ENCODE results near the gene CHST1.

Gene CHST1

GRCh38 chr11:45659818-45660160 lies 5.6 kb downstream of the CHST1 start:
- Histone ChIP-seq H2BK12ac (ENCODE audit: low read length) (no peak overlapping the region), H3K4ac (ENCODE audit: low read depth, low read length) (no peak overlapping the region), H3K27me3 (ENCODE audit: insufficient read depth, low read length) (peaks cover 22% of the 10 kb centered on the region), H4K91ac (ENCODE audit: low read depth, low read length) (no peak overlapping the region), H4K8ac (ENCODE audit: low read depth, low read length) (no peak overlapping the region), H3K9me3 (ENCODE audit: insufficient read depth, low read depth, low read length) (no peaks in the 10 kb centered on the region), H2AFZ (ENCODE audit: insufficient read depth, low read length, poor library complexity) (no peak overlapping the region), H2BK5ac (ENCODE audit: low read depth, low read length, poor library complexity) (no peak overlapping the region), H3K4me3 (ENCODE audit: low read depth, low read length) (no peak overlapping the region), H3K4me1 (ENCODE audit: control insufficient read depth in 1 of 2, insufficient read depth in 2 of 2, low read length in 2 of 2) (peaks cover 13 to 22% of the 10 kb centered on the region in 2 experiments), H3K9ac (ENCODE audit: low read length) (no peak overlapping the region), H3K36me3 (ENCODE audit: control insufficient read depth in 1 of 2, insufficient read depth in 2 of 2, low read length in 2 of 2) (no peaks in the 10 kb centered on the region), H3K23ac (ENCODE audit: low read length) (no peak overlapping the region), H2BK120ac (ENCODE audit: insufficient read depth, low read length, poor library complexity) (no peak overlapping the region), H3K79me1 (ENCODE audit: low read length) (no peaks in the 10 kb centered on the region), H4K12ac (ENCODE audit: low read depth, low read length) (no peak overlapping the region), H3K18ac (ENCODE audit: low read length) (no peak overlapping the region), H3K27ac (ENCODE audit: low read depth, low read length) (no peak overlapping the region), H2AK5ac (ENCODE audit: low read length) (peak overlapping the region; percentile 51), H3K4me2 (ENCODE audit: low read length) (no peak overlapping the region), H3K79me2 (ENCODE audit: control insufficient read depth, insufficient read depth, low read length, poor library complexity) (no peaks in the 10 kb centered on the region), H3K14ac (ENCODE audit: low read length) (no peak overlapping the region)
- WGBS (ENCODE audit: extremely low coverage, insufficient coverage, insufficient read length): no CpG with 5 or more reads among the region's 4 CpGs
- no peak for DNase-seq

- H3K36me3 ChIP-seq (ENCODE audit: control insufficient read depth in 1 of 2, insufficient read depth in 2 of 2, low read length in 2 of 2): no peaks in the 10 kb centered on the region
- no peak overlapping the region for H2AFZ ChIP-seq (ENCODE audit: insufficient read depth, low read length, poor library complexity)
- H3K4me2 ChIP-seq (ENCODE audit: low read length): no peak overlapping the region
- H3K4me1 ChIP-seq (ENCODE audit: control insufficient read depth in 1 of 2, insufficient read depth in 2 of 2, low read length in 2 of 2): peaks cover 9 to 17% of the 10 kb centered on the region in 2 experiments
- H3K27ac ChIP-seq (ENCODE audit: low read depth, low read length): no peak overlapping the region
- no peak overlapping the region for H3K14ac ChIP-seq (ENCODE audit: low read length)
- H3K9ac ChIP-seq (ENCODE audit: low read length): no peak overlapping the region
- WGBS (ENCODE audit: extremely low coverage, insufficient coverage, insufficient read length): no CpG with 5 or more reads among the region's 15 CpGs
- H4K8ac ChIP-seq (ENCODE audit: low read depth, low read length): no peak overlapping the region
- H3K4ac ChIP-seq (ENCODE audit: low read depth, low read length): no peak overlapping the region
- no peak overlapping the region for H3K4me3 ChIP-seq (ENCODE audit: low read depth, low read length)
- no peak overlapping the region for H3K23ac ChIP-seq (ENCODE audit: low read length)
- H4K12ac ChIP-seq (ENCODE audit: low read depth, low read length): no peak overlapping the region
- no peak overlapping the region for H4K91ac ChIP-seq (ENCODE audit: low read depth, low read length)
- DNase-seq: no peak
- H3K18ac ChIP-seq (ENCODE audit: low read length): no peak overlapping the region
- H3K79me1 ChIP-seq (ENCODE audit: low read length): no peaks in the 10 kb centered on the region
- no peaks in the 10 kb centered on the region for H3K9me3 ChIP-seq (ENCODE audit: insufficient read depth, low read depth, low read length)
- peaks cover 16% of the 10 kb centered on the region for H3K27me3 ChIP-seq (ENCODE audit: insufficient read depth, low read length)
- H2BK120ac ChIP-seq (ENCODE audit: insufficient read depth, low read length, poor library complexity): no peak overlapping the region
- H3K79me2 ChIP-seq (ENCODE audit: control insufficient read depth, insufficient read depth, low read length, poor library complexity): no peaks in the 10 kb centered on the region
- H2BK5ac ChIP-seq (ENCODE audit: low read depth, low read length, poor library complexity): no peak overlapping the region
- H2BK12ac ChIP-seq (ENCODE audit: low read length): no peak overlapping the region
- H2AK5ac ChIP-seq (ENCODE audit: low read length): peak overlapping the region; percentile 51
These were observed 6.2 kb downstream of the CHST1 start for GRCh38 chr11:45659031-45659817.

- Histone ChIP-seq H2AFZ (ENCODE audit: insufficient read depth, low read length, poor library complexity) (peak overlapping the region; percentile 5), H2BK12ac (ENCODE audit: low read length) (no peak overlapping the region), H3K79me1 (ENCODE audit: low read length) (no peaks in the 10 kb centered on the region), H3K9me3 (ENCODE audit: insufficient read depth, low read depth, low read length) (no peaks in the 10 kb centered on the region), H3K27me3 (ENCODE audit: insufficient read depth, low read length) (peaks cover 9% of the 10 kb centered on the region), H3K36me3 (ENCODE audit: control insufficient read depth in 1 of 2, insufficient read depth in 2 of 2, low read length in 2 of 2) (no peaks in the 10 kb centered on the region), H3K4ac (ENCODE audit: low read depth, low read length) (no peak overlapping the region), H2AK5ac (ENCODE audit: low read length) (no peak overlapping the region), H3K27ac (ENCODE audit: low read depth, low read length) (no peak overlapping the region), H4K8ac (ENCODE audit: low read depth, low read length) (peak overlapping the region; percentile 12), H3K4me2 (ENCODE audit: low read length) (no peak overlapping the region), H4K12ac (ENCODE audit: low read depth, low read length) (no peak overlapping the region), H2BK120ac (ENCODE audit: insufficient read depth, low read length, poor library complexity) (no peak overlapping the region), H3K14ac (ENCODE audit: low read length) (no peak overlapping the region), H3K4me1 (ENCODE audit: control insufficient read depth in 1 of 2, insufficient read depth in 2 of 2, low read length in 2 of 2) (peaks cover 9 to 17% of the 10 kb centered on the region in 2 experiments), H3K23ac (ENCODE audit: low read length) (no peak overlapping the region), H3K18ac (ENCODE audit: low read length) (no peak overlapping the region), H2BK5ac (ENCODE audit: low read depth, low read length, poor library complexity) (no peak overlapping the region), H3K9ac (ENCODE audit: low read length) (no peak overlapping the region), H4K91ac (ENCODE audit: low read depth, low read length) (peak overlapping the region; percentile 32), H3K79me2 (ENCODE audit: control insufficient read depth, insufficient read depth, low read length, poor library complexity) (no peaks in the 10 kb centered on the region), H3K4me3 (ENCODE audit: low read depth, low read length) (no peak overlapping the region)
- WGBS (ENCODE audit: extremely low coverage, insufficient coverage, insufficient read length): no CpG with 5 or more reads among the region's 19 CpGs
- no peak for DNase-seq
These were observed 7.0 kb downstream of the CHST1 start for GRCh38 chr11:45658292-45658991.

- H2BK5ac ChIP-seq (ENCODE audit: low read depth, low read length, poor library complexity): no peak overlapping the region
- H2AFZ ChIP-seq (ENCODE audit: insufficient read depth, low read length, poor library complexity): no peak overlapping the region
- H3K36me3 ChIP-seq (ENCODE audit: control insufficient read depth in 1 of 2, insufficient read depth in 2 of 2, low read length in 2 of 2): no peaks in the 10 kb centered on the region
- peaks cover 5% of the 10 kb centered on the region for H3K27me3 ChIP-seq (ENCODE audit: insufficient read depth, low read length)
- no peak overlapping the region for H3K4me2 ChIP-seq (ENCODE audit: low read length)
- H4K91ac ChIP-seq (ENCODE audit: low read depth, low read length): peak overlapping the region; percentile 32
- no peak overlapping the region for H4K12ac ChIP-seq (ENCODE audit: low read depth, low read length)
- no peaks in the 10 kb centered on the region for H3K9me3 ChIP-seq (ENCODE audit: insufficient read depth, low read depth, low read length)
- H2BK120ac ChIP-seq (ENCODE audit: insufficient read depth, low read length, poor library complexity): no peak overlapping the region
- H2BK12ac ChIP-seq (ENCODE audit: low read length): no peak overlapping the region
- H3K14ac ChIP-seq (ENCODE audit: low read length): no peak overlapping the region
- H4K8ac ChIP-seq (ENCODE audit: low read depth, low read length): no peak overlapping the region
- no peaks in the 10 kb centered on the region for H3K79me1 ChIP-seq (ENCODE audit: low read length)
- no peak overlapping the region for H3K18ac ChIP-seq (ENCODE audit: low read length)
- H3K4ac ChIP-seq (ENCODE audit: low read depth, low read length): no peak overlapping the region
- H3K23ac ChIP-seq (ENCODE audit: low read length): no peak overlapping the region
- H3K27ac ChIP-seq (ENCODE audit: low read depth, low read length): no peak overlapping the region
- WGBS (ENCODE audit: extremely low coverage, insufficient coverage, insufficient read length): no CpG with 5 or more reads among the region's 8 CpGs
- H3K4me3 ChIP-seq (ENCODE audit: low read depth, low read length): no peak overlapping the region
- H3K4me1 ChIP-seq (ENCODE audit: control insufficient read depth in 1 of 2, insufficient read depth in 2 of 2, low read length in 2 of 2): peaks cover 8 to 16% of the 10 kb centered on the region in 2 experiments
- no peak overlapping the region for H2AK5ac ChIP-seq (ENCODE audit: low read length)
- no peak overlapping the region for H3K9ac ChIP-seq (ENCODE audit: low read length)
- no peaks in the 10 kb centered on the region for H3K79me2 ChIP-seq (ENCODE audit: control insufficient read depth, insufficient read depth, low read length, poor library complexity)
- no peak for DNase-seq
These were observed 7.7 kb downstream of the CHST1 start for GRCh38 chr11:45657496-45658260.
